ES-I3 (cell line): Measurements from ENCODE around the gene ATP6AP1.

Experiments
- H3K36me3 ChIP-seq: 2 replicates; pipeline ENCODE4 v1.6.1; 2013; ENCODE audit warnings: mild to moderate bottlenecking, low read length, control low read depth, moderate library complexity; ENCODE audit not compliant: insufficient read depth
- H3K4me1 ChIP-seq: 2 replicates; pipeline ENCODE4 v1.6.1; 2013; ENCODE audit warnings: mild to moderate bottlenecking, control low read depth, low read length; ENCODE audit not compliant: insufficient read depth
- H3K9ac ChIP-seq: 2 replicates; pipeline ENCODE4 v1.6.1; 2013; ENCODE audit warnings: low read depth, mild to moderate bottlenecking, low read length, moderate library complexity
- H3K9me3 ChIP-seq: 2 replicates; pipeline ENCODE4 v1.6.1; 2013; ENCODE audit warnings: mild to moderate bottlenecking, low read length, moderate library complexity; ENCODE audit not compliant: control insufficient read depth, insufficient read depth

Gene ATP6AP1

DNA sequence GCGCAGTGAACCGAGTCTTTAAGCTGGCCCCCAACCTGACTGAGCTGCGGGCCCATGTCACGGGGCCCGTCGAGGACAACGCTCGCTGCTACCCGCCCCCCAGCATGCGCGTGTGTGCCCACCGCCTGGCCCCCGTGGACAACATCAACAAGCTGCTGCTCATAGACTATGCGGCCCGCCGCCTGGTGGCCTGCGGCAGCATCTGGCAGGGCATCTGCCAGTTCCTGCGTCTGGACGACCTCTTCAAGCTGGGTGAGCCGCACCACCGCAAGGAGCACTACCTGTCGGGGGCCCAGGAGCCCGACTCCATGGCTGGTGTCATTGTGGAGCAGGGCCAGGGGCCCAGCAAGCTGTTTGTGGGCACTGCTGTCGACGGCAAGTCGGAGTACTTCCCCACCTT lies 31.8 kb downstream of the ATP6AP1 start:
- Histone ChIP-seq H3K9me3 (no peaks in the 10 kb centered on the region), H3K36me3 (no peaks in the 10 kb centered on the region), H3K4me1 (no peaks in the 10 kb centered on the region; the same call in 1 of the 2 replicates), H3K9ac (no peak overlapping the region)

DNA sequence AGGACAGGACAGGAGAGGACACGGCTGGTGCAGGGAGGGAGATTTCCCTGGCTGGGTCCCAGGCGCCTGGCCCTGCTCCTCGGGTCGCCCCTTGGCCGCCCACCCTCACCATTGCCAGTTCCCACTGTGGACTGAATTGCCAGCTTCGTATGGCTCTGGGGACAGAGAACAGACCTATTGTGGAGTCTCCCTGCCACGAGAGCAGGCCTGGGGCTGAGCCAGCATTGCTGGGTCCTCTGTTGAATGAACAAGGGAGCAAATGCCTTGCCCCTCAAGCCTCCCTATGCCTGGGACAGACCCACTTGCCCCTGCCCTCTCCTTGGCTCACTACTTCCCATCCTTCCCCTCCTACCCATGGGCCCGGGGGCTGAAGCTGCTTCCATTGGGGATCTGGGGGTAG lies 33.9 kb downstream of the ATP6AP1 start:
- Histone ChIP-seq H3K9me3 (no peaks in the 10 kb centered on the region), H3K36me3 (no peaks in the 10 kb centered on the region), H3K9ac (no peak overlapping the region), H3K4me1 (no peaks in the 10 kb centered on the region; the same call in 1 of the 2 replicates)

DNA sequence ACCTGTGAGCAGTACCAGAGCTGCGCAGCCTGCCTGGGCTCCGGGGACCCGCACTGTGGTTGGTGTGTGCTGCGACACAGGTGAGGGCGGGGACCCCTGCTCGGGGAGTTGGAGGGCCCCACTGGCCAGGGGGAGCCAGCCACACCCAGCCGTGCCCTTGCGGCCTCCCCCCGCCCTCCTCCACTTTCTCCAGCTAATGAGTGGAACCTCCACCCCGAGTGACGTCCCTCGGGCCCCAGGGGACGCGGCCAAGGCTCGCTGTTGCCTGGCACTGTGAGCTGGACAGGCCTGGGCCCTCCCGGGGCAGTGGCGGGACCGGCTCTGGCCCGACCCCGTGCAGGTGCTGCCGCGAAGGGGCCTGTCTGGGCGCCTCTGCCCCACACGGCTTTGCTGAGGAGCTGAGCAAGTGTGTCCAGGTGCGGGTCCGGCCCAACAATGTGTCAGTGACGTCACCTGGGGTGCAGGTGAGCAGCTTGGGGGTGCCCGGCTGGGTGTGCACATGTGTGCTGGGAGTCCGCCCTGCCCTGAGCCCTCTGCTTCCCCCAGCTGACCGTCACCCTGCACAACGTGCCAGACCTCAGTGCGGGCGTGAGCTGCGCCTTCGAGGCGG lies 35.2 kb downstream of the ATP6AP1 start:
- H3K4me1 ChIP-seq, result no peaks in the 10 kb centered on the region; the same call in 1 of the 2 replicates
- H3K36me3 ChIP-seq, result no peaks in the 10 kb centered on the region
- H3K9ac ChIP-seq, result no peak overlapping the region
- no peaks in the 10 kb centered on the region for H3K9me3 ChIP-seq

DNA sequence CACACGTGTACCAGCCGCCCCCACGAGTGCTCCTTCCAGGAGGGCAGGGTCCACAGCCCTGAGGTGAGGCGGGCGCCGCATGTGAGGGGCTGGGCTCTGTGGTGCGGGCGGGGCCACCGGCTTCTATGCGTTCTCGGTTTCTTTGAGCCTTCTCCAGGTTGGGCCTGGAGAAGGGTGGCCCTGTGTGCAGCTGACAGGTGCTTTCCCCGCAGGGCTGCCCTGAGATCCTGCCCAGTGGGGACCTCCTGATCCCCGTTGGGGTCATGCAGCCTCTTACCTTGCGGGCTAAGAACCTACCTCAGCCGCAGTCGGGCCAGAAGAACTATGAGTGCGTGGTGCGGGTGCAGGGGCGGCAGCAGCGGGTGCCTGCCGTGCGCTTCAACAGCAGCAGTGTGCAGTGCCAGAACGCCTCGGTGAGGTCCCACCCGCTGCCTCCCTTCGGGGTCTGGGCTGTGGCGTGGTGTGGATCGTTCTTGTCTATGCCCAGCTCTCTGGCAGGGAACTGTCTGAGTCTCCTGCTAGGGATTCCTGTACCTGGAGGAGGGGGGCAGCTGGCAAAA lies 36.4 kb downstream of the ATP6AP1 start:
- Histone ChIP-seq H3K36me3 (no peaks in the 10 kb centered on the region; the same call in 1 of the 2 replicates), H3K4me1 (no peaks in the 10 kb centered on the region), H3K9ac (no peak overlapping the region), H3K9me3 (no peaks in the 10 kb centered on the region)

DNA sequence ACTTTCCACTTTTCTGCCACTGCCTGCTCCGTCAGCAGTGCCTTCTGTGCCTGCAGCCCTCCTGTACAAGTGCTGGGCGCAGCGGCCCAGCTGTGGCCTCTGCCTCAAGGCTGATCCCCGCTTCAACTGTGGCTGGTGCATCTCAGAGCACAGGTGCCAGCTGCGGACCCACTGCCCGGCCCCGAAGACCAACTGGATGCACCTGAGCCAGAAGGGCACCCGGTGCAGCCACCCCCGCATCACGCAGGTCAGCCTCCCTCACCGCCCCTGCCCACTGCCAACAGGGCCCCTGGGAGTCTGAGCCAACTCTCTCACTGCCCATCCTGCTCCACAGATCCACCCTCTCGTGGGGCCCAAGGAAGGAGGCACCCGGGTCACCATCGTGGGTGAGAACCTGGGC lies 37.1 kb downstream of the ATP6AP1 start:
- Histone ChIP-seq H3K9ac (no peak overlapping the region), H3K9me3 (no peaks in the 10 kb centered on the region), H3K36me3 (no peaks in the 10 kb centered on the region; the same call in 1 of the 2 replicates), H3K4me1 (no peaks in the 10 kb centered on the region)

DNA sequence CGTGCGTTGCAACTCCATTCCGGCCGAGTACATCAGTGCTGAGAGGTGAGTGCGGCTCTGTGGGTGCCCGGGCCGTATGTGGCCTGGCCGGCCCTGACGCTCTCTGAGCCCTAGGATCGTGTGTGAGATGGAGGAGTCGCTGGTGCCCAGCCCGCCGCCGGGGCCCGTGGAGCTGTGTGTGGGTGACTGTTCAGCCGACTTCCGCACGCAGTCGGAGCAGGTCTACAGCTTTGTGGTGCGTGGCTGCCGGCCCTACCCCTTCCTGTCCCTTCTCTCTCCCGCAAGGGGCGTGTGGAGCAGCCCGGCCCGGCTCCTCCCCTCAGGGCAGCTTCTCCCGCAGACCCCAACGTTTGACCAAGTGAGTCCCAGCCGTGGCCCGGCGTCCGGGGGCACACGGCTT lies 37.6 kb downstream of the ATP6AP1 start:
- no peak overlapping the region for H3K9ac ChIP-seq
- no peaks in the 10 kb centered on the region; the same call in 1 of the 2 replicates for H3K36me3 ChIP-seq

DNA sequence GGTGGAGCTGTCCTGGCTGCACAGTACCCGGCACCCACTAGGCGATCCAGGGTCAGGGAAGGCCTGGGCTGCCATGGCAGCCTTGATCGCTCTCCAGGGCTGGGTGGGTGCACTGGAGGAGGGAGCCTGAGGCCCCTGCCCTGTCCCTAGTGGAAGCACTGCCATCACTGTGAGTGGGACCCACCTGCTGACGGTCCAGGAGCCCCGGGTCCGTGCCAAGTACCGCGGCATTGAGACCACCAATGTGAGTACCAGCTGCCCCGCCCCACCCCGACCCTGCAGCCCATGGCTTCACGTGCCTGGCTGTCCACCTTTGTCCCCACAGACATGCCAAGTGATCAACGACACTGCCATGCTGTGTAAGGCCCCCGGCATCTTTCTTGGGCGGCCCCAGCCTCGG lies 38.4 kb downstream of the ATP6AP1 start:
- H3K36me3 ChIP-seq, result no peaks in the 10 kb centered on the region; the same call in 1 of the 2 replicates
- H3K9me3 ChIP-seq, result no peaks in the 10 kb centered on the region
- H3K4me1 ChIP-seq, result no peaks in the 10 kb centered on the region
- H3K9ac ChIP-seq, result no peak overlapping the region

More for the DNA sequence above, 37.6 kb downstream of the ATP6AP1 start:
- no peaks in the 10 kb centered on the region for H3K9me3 ChIP-seq
- no peaks in the 10 kb centered on the region for H3K4me1 ChIP-seq

DNA sequence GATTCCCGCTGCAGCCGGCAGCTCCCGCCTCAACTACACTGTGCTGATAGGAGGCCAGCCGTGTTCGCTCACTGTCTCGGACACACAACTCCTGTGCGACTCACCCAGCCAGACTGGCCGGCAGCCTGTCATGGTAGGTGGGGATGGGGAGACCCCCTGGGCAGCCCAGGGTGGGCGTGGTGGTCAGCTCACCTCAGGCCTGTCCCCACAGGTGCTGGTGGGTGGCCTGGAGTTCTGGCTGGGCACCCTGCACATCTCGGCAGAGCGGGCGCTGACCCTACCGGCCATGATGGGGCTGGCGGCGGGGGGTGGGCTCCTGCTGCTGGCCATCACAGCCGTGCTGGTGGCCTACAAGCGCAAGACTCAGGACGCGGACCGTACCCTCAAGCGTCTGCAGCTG lies 39.1 kb downstream of the ATP6AP1 start:
- no peak overlapping the region for H3K9ac ChIP-seq
- no peaks in the 10 kb centered on the region; the same call in 1 of the 2 replicates for H3K36me3 ChIP-seq
- H3K4me1 ChIP-seq, result no peaks in the 10 kb centered on the region
- no peaks in the 10 kb centered on the region for H3K9me3 ChIP-seq

DNA sequence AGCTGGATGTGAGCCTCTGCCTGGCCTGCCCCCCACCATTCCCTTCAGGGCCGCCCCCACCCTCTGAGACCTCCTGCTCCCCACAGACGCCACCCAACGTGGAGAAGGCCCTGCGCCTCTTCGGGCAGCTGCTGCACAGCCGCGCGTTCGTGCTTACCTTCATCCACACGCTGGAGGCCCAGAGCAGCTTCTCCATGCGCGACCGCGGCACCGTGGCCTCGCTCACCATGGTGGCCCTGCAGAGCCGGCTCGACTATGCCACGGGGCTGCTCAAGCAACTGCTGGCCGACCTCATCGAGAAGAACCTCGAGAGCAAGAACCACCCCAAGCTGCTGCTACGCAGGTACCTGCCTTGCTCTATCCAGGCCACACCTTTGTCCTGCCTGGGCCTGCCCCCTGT lies 39.7 kb downstream of the ATP6AP1 start:
- Histone ChIP-seq H3K36me3 (no peaks in the 10 kb centered on the region; the same call in 1 of the 2 replicates), H3K9ac (no peak overlapping the region), H3K4me1 (no peaks in the 10 kb centered on the region), H3K9me3 (no peaks in the 10 kb centered on the region)

DNA sequence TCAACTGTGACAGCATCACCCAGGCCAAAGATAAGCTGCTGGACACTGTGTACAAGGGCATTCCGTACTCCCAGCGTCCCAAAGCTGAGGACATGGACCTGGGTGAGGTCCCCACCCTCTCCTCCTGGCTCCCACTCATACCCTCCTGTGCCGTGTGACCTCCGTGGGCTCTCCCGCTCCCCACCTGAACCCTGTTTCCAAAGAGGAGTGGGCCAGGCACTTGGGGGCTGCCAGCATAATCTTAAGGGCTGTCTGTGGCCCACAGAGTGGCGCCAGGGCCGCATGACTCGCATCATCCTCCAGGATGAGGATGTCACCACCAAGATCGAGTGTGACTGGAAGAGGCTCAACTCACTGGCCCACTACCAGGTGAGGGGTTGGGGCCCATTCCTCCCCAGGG lies 40.6 kb downstream of the ATP6AP1 start:
- Histone ChIP-seq H3K4me1 (no peaks in the 10 kb centered on the region), H3K9ac (no peak overlapping the region), H3K36me3 (no peaks in the 10 kb centered on the region; the same call in 1 of the 2 replicates), H3K9me3 (no peaks in the 10 kb centered on the region)

DNA sequence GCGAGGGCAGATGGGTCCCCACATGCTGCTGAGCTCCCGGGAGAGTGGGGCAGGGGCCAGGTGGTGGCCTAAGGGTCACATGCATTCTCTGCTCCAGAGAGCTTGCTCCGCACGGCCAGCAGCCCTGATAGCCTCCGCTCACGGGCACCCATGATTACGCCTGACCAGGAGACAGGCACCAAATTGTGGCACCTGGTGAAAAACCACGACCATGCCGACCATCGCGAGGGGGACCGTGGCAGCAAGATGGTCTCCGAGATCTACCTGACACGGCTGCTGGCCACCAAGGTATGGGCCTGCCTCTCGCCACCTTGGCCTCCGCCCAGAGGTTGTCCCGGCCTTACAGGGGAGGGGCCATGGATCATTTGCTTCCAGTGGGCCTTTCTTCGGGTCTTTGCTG lies 41.4 kb downstream of the ATP6AP1 start:
- H3K9me3 ChIP-seq, result no peaks in the 10 kb centered on the region
- no peaks in the 10 kb centered on the region for H3K4me1 ChIP-seq
- no peaks in the 10 kb centered on the region; the same call in 1 of the 2 replicates for H3K36me3 ChIP-seq
- H3K9ac ChIP-seq, result no peak overlapping the region

DNA sequence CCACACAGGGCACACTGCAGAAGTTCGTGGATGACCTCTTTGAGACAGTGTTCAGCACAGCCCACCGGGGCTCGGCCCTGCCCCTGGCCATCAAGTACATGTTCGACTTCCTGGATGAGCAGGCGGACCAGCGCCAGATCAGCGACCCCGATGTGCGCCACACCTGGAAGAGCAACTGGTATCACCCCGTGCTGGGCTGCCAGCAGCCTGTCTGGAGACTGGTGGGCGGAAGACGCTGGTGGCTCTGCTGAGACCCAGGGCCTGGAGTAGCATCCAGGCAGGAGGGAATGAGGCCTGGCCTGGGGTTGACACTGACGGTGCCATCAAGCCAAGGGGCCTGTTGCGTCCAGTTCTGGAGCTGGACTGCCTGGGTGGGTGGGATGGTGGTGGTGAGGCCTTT lies 42.0 kb downstream of the ATP6AP1 start:
- H3K36me3 ChIP-seq, result no peaks in the 10 kb centered on the region; the same call in 1 of the 2 replicates
- H3K4me1 ChIP-seq, result no peaks in the 10 kb centered on the region
- H3K9me3 ChIP-seq, result no peaks in the 10 kb centered on the region
- H3K9ac ChIP-seq, result no peak overlapping the region

DNA sequence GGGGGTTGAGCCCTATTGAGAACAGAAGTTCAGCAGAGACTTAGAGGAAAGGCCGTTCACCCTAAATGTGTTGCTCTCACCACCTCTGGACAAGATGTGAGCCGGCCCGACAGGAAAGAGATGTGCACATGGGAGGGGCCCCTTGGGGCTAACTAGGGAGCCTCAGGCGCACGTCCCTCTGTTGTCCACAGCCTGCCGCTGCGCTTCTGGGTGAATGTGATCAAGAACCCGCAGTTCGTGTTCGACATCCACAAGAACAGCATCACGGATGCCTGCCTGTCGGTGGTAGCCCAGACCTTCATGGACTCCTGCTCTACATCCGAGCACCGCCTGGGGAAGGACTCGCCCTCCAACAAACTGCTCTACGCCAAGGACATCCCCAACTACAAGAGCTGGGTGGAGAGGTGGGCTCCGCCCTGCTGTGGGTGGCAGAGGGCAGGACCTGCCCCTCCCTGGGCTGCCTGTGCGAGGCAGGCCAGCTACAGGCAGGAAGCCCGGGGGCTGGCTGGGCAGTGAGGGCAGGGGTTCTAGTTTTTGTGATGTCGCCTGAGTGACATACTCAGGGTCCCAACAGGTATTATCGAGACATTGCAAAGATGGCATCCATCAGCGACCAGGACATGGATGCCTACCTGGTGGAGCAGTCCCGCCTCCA lies 42.6 kb downstream of the ATP6AP1 start:
- Histone ChIP-seq H3K36me3 (no peaks in the 10 kb centered on the region; the same call in 1 of the 2 replicates), H3K9me3 (no peaks in the 10 kb centered on the region), H3K4me1 (no peaks in the 10 kb centered on the region), H3K9ac (no peak overlapping the region)

DNA sequence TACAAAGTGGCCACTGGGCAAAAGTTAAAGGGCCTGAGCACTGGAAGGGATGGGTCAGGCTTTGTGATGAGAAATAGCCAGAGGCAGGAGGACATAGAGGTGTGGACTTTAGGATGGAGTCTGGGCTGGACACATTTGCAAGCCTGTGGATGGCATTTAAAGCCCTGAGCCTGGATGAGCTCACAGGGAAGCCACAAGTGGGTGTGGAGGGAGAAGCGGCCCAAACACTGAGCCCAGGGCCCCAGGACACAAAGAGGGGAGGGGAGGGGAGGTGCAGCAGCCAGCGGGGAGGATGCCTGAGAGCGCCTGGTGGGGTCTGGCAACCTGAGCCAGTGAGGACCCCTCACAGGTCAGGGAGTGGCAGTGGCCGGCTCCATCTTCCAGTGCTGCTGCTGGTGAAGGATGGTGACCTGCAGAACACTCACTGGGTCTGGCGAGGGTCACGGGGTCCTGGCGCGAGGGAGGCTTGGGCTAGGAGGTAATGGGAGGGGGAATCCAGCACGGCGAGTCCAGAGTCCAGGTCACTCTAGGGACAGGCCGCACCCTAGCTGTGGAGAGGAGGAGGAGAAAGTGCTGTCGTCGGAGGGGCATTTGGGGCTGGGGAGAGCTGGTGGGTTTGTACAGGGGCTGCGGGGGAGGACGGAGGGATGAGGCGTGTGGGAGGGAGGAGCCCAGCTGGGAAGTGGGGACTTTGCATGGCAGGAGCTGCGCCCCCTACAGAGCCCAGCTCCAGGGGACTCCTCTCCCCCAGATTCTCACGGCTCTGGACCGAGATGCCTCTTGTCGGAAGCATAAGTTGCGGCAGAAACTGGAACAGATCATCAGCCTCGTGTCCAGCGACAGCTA lies 43.6 kb downstream of the ATP6AP1 start:
- no peaks in the 10 kb centered on the region for H3K4me1 ChIP-seq
- H3K9ac ChIP-seq, result no peak overlapping the region
- no peaks in the 10 kb centered on the region for H3K9me3 ChIP-seq
- H3K36me3 ChIP-seq, result no peaks in the 10 kb centered on the region; the same call in 1 of the 2 replicates
